Epithelial cell of proximal tubule (primary cell): Measurements from ENCODE around the gene LINGO1. TPM values are rescaled to one million over a fixed set of nuclear protein-coding genes. Genes with fewer than 3 reads are reported as not detected.

Experiments
- DNase-seq: peaks from one replicate; pipeline ENCODE4 v3.0.0-alpha.2; 2011; ENCODE audit warnings: low read depth
- H3K4me3 ChIP-seq: 2 replicates; pipeline ENCODE4 v1.5.1; 2011; ENCODE audit warnings: low read depth, mild to moderate bottlenecking, low read length
- CTCF ChIP-seq: conservative IDR thresholded peaks from 2 replicates; pipeline ENCODE4 v1.5.1; 2012; ENCODE audit warnings: low read depth, mild to moderate bottlenecking, low read length
- total RNA-seq: library from RNA; depleted of rRNA; stranded (reverse); fragments of >200 nt; gene quantifications from 2 replicates; pipeline ENCODE4 v1.2.3, GENCODE V29; 2015

LINGO1 gene
- total RNA-seq, 1 donor from 2014 or later = not detected

- H3K4me3 ChIP-seq = no peak overlapping the region
- no peak for DNase-seq
- TF ChIP-seq CTCF = no peak
Measured at GRCh38 chr15:77611767-77612166, 20.9 kb downstream of the LINGO1 start.

DNA sequence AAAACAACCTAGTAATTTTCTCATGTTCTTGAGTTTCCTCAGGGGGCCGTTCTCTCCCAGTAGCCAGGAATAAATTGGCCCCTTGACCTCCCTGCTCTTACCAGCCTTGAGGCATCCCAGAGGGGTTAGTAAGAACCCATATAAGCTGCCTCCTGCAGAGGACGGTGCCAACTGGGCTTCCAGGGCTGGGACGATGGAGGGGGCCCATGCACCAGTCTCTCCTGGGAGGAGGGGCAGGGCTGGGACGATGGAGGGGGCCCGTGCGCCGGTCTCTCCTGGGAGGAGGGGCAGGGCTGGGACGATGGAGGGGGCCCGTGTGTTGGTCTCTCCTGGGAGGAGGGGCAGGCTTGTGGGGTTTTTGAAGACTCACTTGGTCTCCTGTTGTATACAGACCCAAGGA, 22.0 kb downstream of the LINGO1 start:
- no peak for TF ChIP-seq CTCF
- no peak for DNase-seq
- no peak overlapping the region for H3K4me3 ChIP-seq

DNA sequence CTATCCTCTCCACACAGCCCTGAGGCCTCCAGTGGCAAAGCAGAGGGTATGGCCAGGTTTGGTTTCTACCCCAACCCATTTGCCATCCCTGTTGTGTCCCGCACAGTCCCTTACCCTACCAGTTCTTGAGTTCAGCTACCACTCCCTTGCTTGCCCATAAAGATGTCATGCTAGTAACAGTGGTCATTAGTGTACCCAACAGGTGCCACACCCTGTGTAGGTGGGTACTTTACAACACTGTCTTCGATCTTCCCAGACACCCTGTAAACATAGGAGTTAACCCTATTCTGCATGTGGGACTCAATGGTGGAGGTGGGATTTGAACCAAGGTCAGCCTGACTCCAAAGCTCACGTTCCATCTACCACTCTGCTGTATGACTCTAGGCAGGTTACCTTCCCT, 23.2 kb downstream of the LINGO1 start:
- no peak for DNase-seq

GRCh38 chr15:77608774-77609173, 23.9 kb downstream of the LINGO1 start:
- no peak overlapping the region for H3K4me3 ChIP-seq
- DNase-seq = no peak
- TF ChIP-seq CTCF = no peak

More for the DNA sequence above, 23.2 kb downstream of the LINGO1 start:
- no peak for TF ChIP-seq CTCF
- no peak overlapping the region for H3K4me3 ChIP-seq

DNA sequence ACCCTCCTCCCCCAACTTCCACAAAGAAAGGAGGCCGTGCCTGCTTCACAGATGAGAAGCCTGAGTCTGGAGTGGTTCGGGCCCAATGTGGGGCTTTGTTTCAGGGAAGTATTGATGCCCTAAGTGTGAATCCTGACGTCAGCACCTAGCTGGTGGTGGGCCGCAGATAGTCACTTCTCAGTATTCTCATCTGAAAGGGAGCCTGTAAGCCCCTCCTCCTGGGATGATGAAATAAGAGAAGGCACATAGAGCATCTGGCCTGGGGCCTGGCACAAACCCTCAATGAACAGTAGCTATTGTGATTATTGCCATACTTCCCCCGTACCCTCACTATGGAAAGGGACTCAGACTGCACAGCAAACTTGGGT, 24.8 kb downstream of the LINGO1 start:
- H3K4me3 ChIP-seq = no peak overlapping the region
- TF ChIP-seq CTCF = no peak
- DNase-seq = no peak

DNA sequence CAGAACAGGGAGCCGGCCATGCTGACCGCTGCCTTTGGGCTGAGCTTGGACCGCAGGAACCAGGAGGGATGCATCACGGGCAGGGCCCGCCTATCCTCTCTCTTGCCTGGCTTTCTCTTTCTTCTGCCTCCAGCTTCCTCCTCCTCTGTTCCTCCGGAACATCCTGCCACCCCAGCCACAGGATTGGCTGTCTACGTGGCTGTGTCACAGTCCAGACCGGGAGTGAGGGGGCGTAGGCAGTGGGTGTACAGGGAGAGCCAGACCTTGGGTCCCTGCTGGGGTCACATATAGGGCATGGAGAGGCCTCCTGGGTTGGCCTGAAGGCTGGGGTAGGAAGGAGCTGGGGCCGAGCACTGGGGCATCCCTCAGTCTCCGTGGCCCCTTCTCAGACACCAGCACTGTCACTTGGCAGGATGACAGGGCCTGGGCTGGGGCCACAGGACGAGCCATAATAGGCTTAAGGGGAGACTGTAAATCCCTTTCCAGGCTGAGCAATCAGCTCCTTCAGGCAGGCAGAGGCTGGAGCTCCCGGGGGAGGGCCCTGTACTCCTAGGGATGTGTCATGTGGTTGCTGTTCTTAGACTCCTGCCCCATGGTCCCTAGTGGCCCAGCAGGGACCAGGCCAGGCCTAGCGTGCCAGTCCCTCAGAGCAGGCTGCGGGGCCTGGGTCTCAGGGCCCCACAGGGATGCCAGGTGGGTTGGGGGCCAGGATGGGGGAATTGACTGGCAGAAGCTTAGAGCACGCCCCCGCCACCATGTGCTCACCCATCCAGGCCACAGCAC, 25.4 kb downstream of the LINGO1 start:
- no peak for TF ChIP-seq CTCF
- no peak overlapping the region for H3K4me3 ChIP-seq

More for the DNA sequence above, 25.4 kb downstream of the LINGO1 start:
- DNase-seq = no peak
